H9 (cell line): ENCODE data around the gene GPD2. TPM values are rescaled to one million over a fixed set of nuclear protein-coding genes. Genes with fewer than 3 reads are reported as not detected.

Experiments
- DNase-seq: peaks from one replicate; pipeline ENCODE4 v3.0.0-alpha.2; 2017
- H2AFZ ChIP-seq: one replicate; pipeline ENCODE4 v1.6.1; 2013; ENCODE audit warnings: mild to moderate bottlenecking, low read length, control low read depth, moderate library complexity
- H2AK5ac ChIP-seq: 2 replicates; pipeline ENCODE4 v1.6.1; 2013; ENCODE audit warnings: low read length, control low read depth, mixed read lengths; ENCODE audit not compliant: insufficient read length
- H2BK120ac ChIP-seq: one replicate; pipeline ENCODE4 v1.6.1; 2013; ENCODE audit warnings: low read depth, mild to moderate bottlenecking, low read length, control low read depth, inconsistent platforms; ENCODE audit not compliant: poor library complexity, severe bottlenecking
- H2BK12ac ChIP-seq: 2 replicates; pipeline ENCODE4 v1.6.1; 2013; ENCODE audit warnings: low read length, control low read depth, mixed read lengths, low read depth; ENCODE audit not compliant: insufficient read length
- H2BK15ac ChIP-seq: 2 replicates; pipeline ENCODE4 v1.6.1; 2013; ENCODE audit warnings: low read depth, low read length, control low read depth
- H2BK20ac ChIP-seq: one replicate; pipeline ENCODE4 v1.6.1; 2013; ENCODE audit warnings: low read depth, mild to moderate bottlenecking, low read length, control low read depth, inconsistent platforms; ENCODE audit not compliant: poor library complexity, severe bottlenecking
- H2BK5ac ChIP-seq: 2 replicates; pipeline ENCODE4 v1.6.1; 2013; ENCODE audit warnings: low read length, control low read depth, mixed read lengths; ENCODE audit not compliant: insufficient read length
- H3K14ac ChIP-seq: 2 replicates; pipeline ENCODE4 v1.6.1; 2013; ENCODE audit warnings: low read length, control low read depth; ENCODE audit not compliant: insufficient read depth
- H3K18ac ChIP-seq: 2 replicates; pipeline ENCODE4 v1.6.1; 2013; ENCODE audit warnings: low read depth, mild to moderate bottlenecking, mixed read lengths, low read length, control low read depth; ENCODE audit not compliant: insufficient read length
- H3K23ac ChIP-seq: 2 replicates; pipeline ENCODE4 v1.6.1; 2013; ENCODE audit warnings: low read length, control low read depth, mixed read lengths, low read depth; ENCODE audit not compliant: insufficient read length
- H3K23me2 ChIP-seq: 2 replicates; pipeline ENCODE4 v1.6.1; 2013; ENCODE audit warnings: low read depth, mild to moderate bottlenecking, mixed read lengths, low read length, control low read depth; ENCODE audit not compliant: insufficient read length, poor library complexity, severe bottlenecking
- H3K27ac ChIP-seq: 2 replicates; pipeline ENCODE4 v1.5.1; 2013; ENCODE audit warnings: low read length, control low read depth, mixed read lengths, low read depth; ENCODE audit not compliant: insufficient read length
- H3K27me3 ChIP-seq: 2 replicates; pipeline ENCODE4 v1.6.1; 2013; ENCODE audit warnings: low read length, control low read depth, inconsistent platforms; ENCODE audit not compliant: insufficient read depth
- H3K4ac ChIP-seq: 2 replicates; pipeline ENCODE4 v1.6.1; 2013; ENCODE audit warnings: low read depth, mild to moderate bottlenecking, control low read depth, inconsistent platforms, low read length, moderate library complexity
- H3K4me1 ChIP-seq: 2 replicates; pipeline ENCODE4 v1.6.1; 2013; ENCODE audit warnings: low read length, control low read depth, inconsistent platforms; ENCODE audit not compliant: insufficient read depth
- H3K4me2 ChIP-seq: 2 replicates; pipeline ENCODE4 v1.6.1; 2013; ENCODE audit warnings: low read length, control low read depth, mixed read lengths; ENCODE audit not compliant: insufficient read length, insufficient read depth
- H3K56ac ChIP-seq: 2 replicates; pipeline ENCODE4 v1.6.1; 2013; ENCODE audit warnings: low read depth, mild to moderate bottlenecking, mixed read lengths, low read length, control low read depth; ENCODE audit not compliant: insufficient read length
- H3K79me1 ChIP-seq: 2 replicates; pipeline ENCODE4 v1.6.1; 2013; ENCODE audit warnings: low read depth, mild to moderate bottlenecking, moderate library complexity, low read length, control low read depth, inconsistent platforms; ENCODE audit not compliant: insufficient read depth, poor library complexity, severe bottlenecking
- H3K79me2 ChIP-seq: 2 replicates; pipeline ENCODE4 v1.6.1; 2013; ENCODE audit warnings: low read length, control low read depth, inconsistent platforms; ENCODE audit not compliant: insufficient read depth
- H3K9ac ChIP-seq: 2 replicates; pipeline ENCODE4 v1.6.1; 2013; ENCODE audit warnings: low read length, control low read depth, mixed read lengths; ENCODE audit not compliant: insufficient read length; ENCODE audit errors: extremely low read depth
- H3K9me3 ChIP-seq: one replicate; pipeline ENCODE4 v1.6.1; 2013; ENCODE audit warnings: low read depth, low read length, inconsistent platforms; ENCODE audit not compliant: control insufficient read depth
- H3T11ph ChIP-seq: one replicate; pipeline ENCODE4 v1.6.1; 2013; ENCODE audit warnings: mild to moderate bottlenecking, low read length, control low read depth, inconsistent platforms
- H4K20me1 ChIP-seq: one replicate; pipeline ENCODE4 v1.6.1; 2013; ENCODE audit not compliant: control insufficient read depth, insufficient read length, insufficient read depth
- H4K5ac ChIP-seq: 2 replicates; pipeline ENCODE4 v1.6.1; 2013; ENCODE audit warnings: low read depth, mild to moderate bottlenecking, mixed read lengths, low read length, control low read depth; ENCODE audit not compliant: insufficient read length
- H4K8ac ChIP-seq: replicated peaks from 2 replicates; pipeline ENCODE4 v1.6.1; 2013; ENCODE audit warnings: low read length, control low read depth, mixed read lengths, low read depth; ENCODE audit not compliant: insufficient read length
- H4K91ac ChIP-seq: 2 replicates; pipeline ENCODE4 v1.6.1; 2013; ENCODE audit warnings: low read depth, mild to moderate bottlenecking, moderate library complexity, mixed read lengths, low read length, control low read depth; ENCODE audit not compliant: insufficient read length
- H3K27ac Mint-ChIP-seq, 3 experiments: 2 replicates in 2 of 3; 3 replicates in 1 of 3; pipeline ENCODE4 v1.8.0; 2020 to 2021; ENCODE audit warnings: mixed read lengths in 3 of 3, mild to moderate bottlenecking in 1 of 3, moderate library complexity in 1 of 3
- H3K27me3 Mint-ChIP-seq: 2 replicates; pipeline ENCODE4 v1.8.0; 2021; ENCODE audit warnings: low read depth, mild to moderate bottlenecking, moderate library complexity, mixed read lengths
- H3K36me3 Mint-ChIP-seq, 3 experiments: 2 replicates in 2 of 3; 3 replicates in 1 of 3; pipeline ENCODE4 v1.8.0; 2020 to 2021; ENCODE audit warnings: low read depth in 3 of 3, mixed read lengths in 3 of 3; ENCODE audit not compliant: insufficient read depth in 1 of 3
- H3K4me1 Mint-ChIP-seq, 2 experiments: 2 replicates each; pipeline ENCODE4 v1.8.0; 2020; ENCODE audit warnings: mixed read lengths in 2 of 2
- H3K4me3 Mint-ChIP-seq, 2 experiments: 2 replicates in 1 of 2; 3 replicates in 1 of 2; pipeline ENCODE4 v1.8.0; 2020 to 2021; ENCODE audit warnings: mild to moderate bottlenecking in 2 of 2, mixed read lengths in 2 of 2, moderate library complexity in 1 of 2
- H3K9me3 Mint-ChIP-seq, 2 experiments: 2 replicates in 1 of 2; 3 replicates in 1 of 2; pipeline ENCODE4 v1.8.0; 2020; ENCODE audit warnings: mild to moderate bottlenecking in 2 of 2, mixed read lengths in 2 of 2, moderate library complexity in 1 of 2
- CTCF ChIP-seq: fragments of 200-600 bp; sonication (generic); conservative IDR thresholded peaks from 3 replicates; pipeline ENCODE4 v1.8.0; 2021; ENCODE audit warnings: antibody characterized with exemption, mild to moderate bottlenecking
- WGBS: extraction: QIAGEN DNeasy Blood & Tissue Kit; methylation state at CpG from one replicate; pipeline ENCODE4 v1.1.7; 2013; ENCODE audit warnings: missing lambda C conversion rate, low lambda C conversion rate, mixed read lengths; ENCODE audit not compliant: insufficient read length; ENCODE audit errors: extremely low coverage; 5-methylcytosine and 5-hydroxymethylcytosine counted together
- total RNA-seq: library from RNA; stranded (reverse); gene quantifications from 2 replicates; pipeline ENCODE4 v1.2.1, GENCODE V29; 2021

The GPD2 gene
- total RNA-seq, 1 experiment from 2014 or later: 46.0 TPM

- Histone ChIP-seq H4K8ac (no peak overlapping the region), H3K27me3 (no peaks in the 10 kb centered on the region), H3K9me3 (no peaks in the 10 kb centered on the region), H2BK15ac (no peak overlapping the region), H4K20me1 (no peaks in the 10 kb centered on the region), H2BK5ac (no peak overlapping the region), H2BK20ac (no peak overlapping the region), H3K4me2 (no peak overlapping the region), H3K23ac (no peak overlapping the region), H3T11ph (no peak overlapping the region), H4K5ac (no peak overlapping the region), H3K56ac (no peak overlapping the region), H2AK5ac (no peak overlapping the region), H3K9ac (no peak overlapping the region), H3K79me1 (no peaks in the 10 kb centered on the region), H3K4ac (no peak overlapping the region), H3K18ac (no peak overlapping the region), H4K91ac (no peak overlapping the region), H2BK12ac (no peak overlapping the region), H3K4me1 (no peaks in the 10 kb centered on the region), H3K79me2 (no peaks in the 10 kb centered on the region), H3K27ac (no peak overlapping the region), H3K14ac (no peak overlapping the region), H3K23me2 (no peaks in the 10 kb centered on the region), H2BK120ac (no peak overlapping the region), H2AFZ (no peak overlapping the region)
- Mint-ChIP-seq H3K4me3 (no peak overlapping the region), H3K9me3 (no peaks in the 10 kb centered on the region), H3K36me3 (no peaks in the 10 kb centered on the region), H3K27me3 (no peaks in the 10 kb centered on the region), H3K27ac (no peak overlapping the region; a peak in 1 of 7 replicates), H3K4me1 (peaks cover 7 to 21% of the 10 kb centered on the region in 2 experiments)
- no CpG with 5 or more reads among the region's 4 CpGs for WGBS
- TF ChIP-seq CTCF: no peak
- no peak for DNase-seq
Observed at GRCh38 chr2:156486147-156486546, 50.0 kb downstream of the GPD2 start.
